Measurements from ENCODE around the gene HBM.

Gene HBM

GRCh38 chr16:185213-185612 is 19.4 kb downstream of the HBM start:
- H3K27ac ChIP-seq (ENCODE audit: insufficient read depth, low read length, poor library complexity, severe bottlenecking) = no peak overlapping the region
- H3K4me1 ChIP-seq (ENCODE audit: control insufficient read depth, insufficient read depth, low read length, poor library complexity, severe bottlenecking) = peaks cover 10% of the 10 kb centered on the region
- peaks cover under 1% of the 10 kb centered on the region for H3K27me3 ChIP-seq (replicated peaks; ENCODE audit: control insufficient read depth, insufficient read depth, low read length, poor library complexity, severe bottlenecking)
- no peak for DNase-seq
- H3K9me3 ChIP-seq (ENCODE audit: control insufficient read depth, low read length) = no peaks in the 10 kb centered on the region
- H3K36me3 ChIP-seq (ENCODE audit: control insufficient read depth, insufficient read depth, low read length) = peaks cover 24% of the 10 kb centered on the region
- H3K4me3 ChIP-seq (ENCODE audit: insufficient read depth, low read depth, low read length, poor library complexity, severe bottlenecking) = no peak overlapping the region

- H3K36me3 ChIP-seq (ENCODE audit: control insufficient read depth, insufficient read depth, low read length) = peaks cover 28% of the 10 kb centered on the region
- H3K27ac ChIP-seq (ENCODE audit: insufficient read depth, low read length, poor library complexity, severe bottlenecking) = no peak overlapping the region
- H3K4me3 ChIP-seq (ENCODE audit: insufficient read depth, low read depth, low read length, poor library complexity, severe bottlenecking) = no peak overlapping the region
- H3K9me3 ChIP-seq (ENCODE audit: control insufficient read depth, low read length) = no peaks in the 10 kb centered on the region
- H3K4me1 ChIP-seq (ENCODE audit: control insufficient read depth, insufficient read depth, low read length, poor library complexity, severe bottlenecking) = peaks cover 7% of the 10 kb centered on the region
- no peak for DNase-seq
- no peaks in the 10 kb centered on the region for H3K27me3 ChIP-seq (replicated peaks; ENCODE audit: control insufficient read depth, insufficient read depth, low read length, poor library complexity, severe bottlenecking)
Observed at GRCh38 chr16:185691-186090, 19.9 kb downstream of the HBM start.

DNA sequence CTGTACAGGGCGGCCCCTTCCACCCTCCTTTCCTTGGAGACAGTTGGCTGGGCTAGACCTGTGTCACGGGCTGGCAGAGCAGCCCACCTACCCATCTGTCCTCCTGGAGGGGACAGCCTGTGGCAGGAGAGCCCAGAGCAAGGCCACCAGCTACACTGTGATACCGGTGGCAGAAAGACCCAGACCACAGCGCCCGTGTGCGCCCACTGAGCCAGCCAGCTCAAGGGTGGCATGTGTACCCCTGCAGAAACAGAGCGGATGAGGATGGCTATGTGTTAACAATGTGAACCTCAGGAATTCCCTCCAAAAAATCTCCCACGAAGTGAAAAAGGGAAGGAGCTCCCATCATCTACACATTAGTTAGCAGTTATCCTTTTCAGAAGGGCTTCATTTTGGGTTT is 21.6 kb downstream of the HBM start:
- Histone ChIP-seq H3K9me3 (ENCODE audit: control insufficient read depth, low read length) (no peaks in the 10 kb centered on the region), H3K4me1 (ENCODE audit: control insufficient read depth, insufficient read depth, low read length, poor library complexity, severe bottlenecking) (no peaks in the 10 kb centered on the region), H3K36me3 (ENCODE audit: control insufficient read depth, insufficient read depth, low read length) (peaks cover 42% of the 10 kb centered on the region), H3K4me3 (ENCODE audit: insufficient read depth, low read depth, low read length, poor library complexity, severe bottlenecking) (no peak overlapping the region), H3K27ac (ENCODE audit: insufficient read depth, low read length, poor library complexity, severe bottlenecking) (no peak overlapping the region), H3K27me3 (replicated peaks; ENCODE audit: control insufficient read depth, insufficient read depth, low read length, poor library complexity, severe bottlenecking) (no peaks in the 10 kb centered on the region)
- no peak for DNase-seq

DNA sequence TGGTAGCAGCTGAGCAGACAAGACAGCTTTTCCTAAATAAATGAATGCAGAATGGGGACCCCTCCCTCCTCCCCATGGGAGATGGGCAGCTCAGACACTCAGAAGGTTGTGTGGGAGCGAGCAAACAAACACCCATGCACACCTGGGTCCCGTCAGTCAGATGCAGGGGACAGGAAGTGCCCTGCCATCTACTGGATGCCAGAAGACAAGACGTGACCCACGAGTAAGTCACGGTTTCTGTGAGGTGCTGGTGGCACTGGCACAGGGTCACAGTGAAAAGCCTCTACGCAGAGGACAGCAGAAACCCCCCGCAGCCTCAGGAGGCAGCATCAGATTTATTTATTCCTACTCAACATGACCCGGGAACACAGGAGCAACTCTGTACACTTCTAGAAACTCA is 22.9 kb downstream of the HBM start:
- Histone ChIP-seq H3K4me3 (ENCODE audit: insufficient read depth, low read depth, low read length, poor library complexity, severe bottlenecking) (no peak overlapping the region), H3K4me1 (ENCODE audit: control insufficient read depth, insufficient read depth, low read length, poor library complexity, severe bottlenecking) (no peaks in the 10 kb centered on the region), H3K9me3 (ENCODE audit: control insufficient read depth, low read length) (no peaks in the 10 kb centered on the region), H3K27me3 (replicated peaks; ENCODE audit: control insufficient read depth, insufficient read depth, low read length, poor library complexity, severe bottlenecking) (no peaks in the 10 kb centered on the region), H3K27ac (ENCODE audit: insufficient read depth, low read length, poor library complexity, severe bottlenecking) (no peak overlapping the region), H3K36me3 (ENCODE audit: control insufficient read depth, insufficient read depth, low read length) (peaks cover 47% of the 10 kb centered on the region)
- DNase-seq = no peak

GRCh38 chr16:189604-190186 is 23.9 kb downstream of the HBM start:
- H3K9me3 ChIP-seq (ENCODE audit: control insufficient read depth, low read length) = no peaks in the 10 kb centered on the region
- DNase-seq = no peak
- H3K36me3 ChIP-seq (ENCODE audit: control insufficient read depth, insufficient read depth, low read length) = peaks cover 54% of the 10 kb centered on the region
- no peaks in the 10 kb centered on the region for H3K27me3 ChIP-seq (replicated peaks; ENCODE audit: control insufficient read depth, insufficient read depth, low read length, poor library complexity, severe bottlenecking)
- H3K4me1 ChIP-seq (ENCODE audit: control insufficient read depth, insufficient read depth, low read length, poor library complexity, severe bottlenecking) = no peaks in the 10 kb centered on the region
- no peak overlapping the region for H3K4me3 ChIP-seq (ENCODE audit: insufficient read depth, low read depth, low read length, poor library complexity, severe bottlenecking)
- H3K27ac ChIP-seq (ENCODE audit: insufficient read depth, low read length, poor library complexity, severe bottlenecking) = no peak overlapping the region

- Histone ChIP-seq H3K4me1 (ENCODE audit: control insufficient read depth, insufficient read depth, low read length, poor library complexity, severe bottlenecking) (no peaks in the 10 kb centered on the region), H3K4me3 (ENCODE audit: insufficient read depth, low read depth, low read length, poor library complexity, severe bottlenecking) (no peak overlapping the region), H3K9me3 (ENCODE audit: control insufficient read depth, low read length) (no peaks in the 10 kb centered on the region), H3K27me3 (replicated peaks; ENCODE audit: control insufficient read depth, insufficient read depth, low read length, poor library complexity, severe bottlenecking) (no peaks in the 10 kb centered on the region), H3K36me3 (ENCODE audit: control insufficient read depth, insufficient read depth, low read length) (peaks cover 67% of the 10 kb centered on the region), H3K27ac (ENCODE audit: insufficient read depth, low read length, poor library complexity, severe bottlenecking) (no peak overlapping the region)
- no peak for DNase-seq
Observed at GRCh38 chr16:191831-192230, 26.1 kb downstream of the HBM start.

DNA sequence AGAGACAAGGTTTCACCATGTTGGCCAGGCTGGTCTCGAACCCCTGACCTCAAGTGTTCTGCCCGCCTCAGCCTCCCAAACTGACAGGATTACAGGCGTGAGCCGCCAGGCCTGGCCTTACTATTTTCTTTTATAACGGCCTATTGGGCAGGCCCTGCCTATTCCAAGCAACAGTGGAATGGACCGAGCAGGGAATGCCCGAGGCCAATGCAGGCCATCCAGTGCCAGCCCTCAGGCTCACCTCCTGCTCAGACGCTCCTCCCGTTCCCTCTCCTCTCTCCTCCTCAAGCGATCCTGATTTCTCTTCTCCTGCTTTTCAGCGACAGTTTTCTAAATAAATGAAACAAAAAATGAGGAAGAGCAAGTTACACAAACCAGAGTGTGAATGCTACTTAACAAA is 26.9 kb downstream of the HBM start:
- H3K27me3 ChIP-seq (replicated peaks; ENCODE audit: control insufficient read depth, insufficient read depth, low read length, poor library complexity, severe bottlenecking) = no peaks in the 10 kb centered on the region
- H3K4me3 ChIP-seq (ENCODE audit: insufficient read depth, low read depth, low read length, poor library complexity, severe bottlenecking) = no peak overlapping the region
- peaks cover 67% of the 10 kb centered on the region for H3K36me3 ChIP-seq (ENCODE audit: control insufficient read depth, insufficient read depth, low read length)
- H3K9me3 ChIP-seq (ENCODE audit: control insufficient read depth, low read length) = no peaks in the 10 kb centered on the region
- no peak for DNase-seq
- H3K27ac ChIP-seq (ENCODE audit: insufficient read depth, low read length, poor library complexity, severe bottlenecking) = no peak overlapping the region
- H3K4me1 ChIP-seq (ENCODE audit: control insufficient read depth, insufficient read depth, low read length, poor library complexity, severe bottlenecking) = no peaks in the 10 kb centered on the region

- Histone ChIP-seq H3K4me3 (ENCODE audit: insufficient read depth, low read depth, low read length, poor library complexity, severe bottlenecking) (no peak overlapping the region), H3K27me3 (replicated peaks; ENCODE audit: control insufficient read depth, insufficient read depth, low read length, poor library complexity, severe bottlenecking) (no peaks in the 10 kb centered on the region), H3K4me1 (ENCODE audit: control insufficient read depth, insufficient read depth, low read length, poor library complexity, severe bottlenecking) (no peaks in the 10 kb centered on the region), H3K27ac (ENCODE audit: insufficient read depth, low read length, poor library complexity, severe bottlenecking) (no peak overlapping the region), H3K36me3 (ENCODE audit: control insufficient read depth, insufficient read depth, low read length) (peaks cover 74% of the 10 kb centered on the region), H3K9me3 (ENCODE audit: control insufficient read depth, low read length) (no peaks in the 10 kb centered on the region)
- DNase-seq = no peak
Observed at GRCh38 chr16:193441-193840, 27.7 kb downstream of the HBM start.

DNA sequence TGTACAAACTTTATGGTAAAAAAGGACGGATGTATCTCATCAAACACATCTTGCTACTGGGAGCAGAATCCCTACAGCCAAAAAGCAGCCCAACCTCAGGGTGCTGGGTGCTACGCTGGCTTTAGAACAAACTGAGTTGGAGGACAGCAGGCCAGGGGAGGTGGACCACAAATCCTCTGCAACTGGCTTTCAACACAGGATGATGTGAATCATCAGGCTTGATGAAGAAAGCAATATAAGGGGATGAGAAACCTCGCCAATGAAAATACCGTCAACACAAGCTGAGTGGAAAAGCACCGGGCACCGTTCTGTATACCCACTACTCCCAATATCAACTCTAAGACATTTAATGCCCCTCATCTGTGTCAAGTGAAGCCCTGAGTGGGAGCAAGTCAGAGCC is 28.7 kb downstream of the HBM start:
- no peaks in the 10 kb centered on the region for H3K9me3 ChIP-seq (ENCODE audit: control insufficient read depth, low read length)
- H3K27me3 ChIP-seq (replicated peaks; ENCODE audit: control insufficient read depth, insufficient read depth, low read length, poor library complexity, severe bottlenecking) = no peaks in the 10 kb centered on the region
- H3K36me3 ChIP-seq (ENCODE audit: control insufficient read depth, insufficient read depth, low read length) = peaks cover 74% of the 10 kb centered on the region
- H3K4me1 ChIP-seq (ENCODE audit: control insufficient read depth, insufficient read depth, low read length, poor library complexity, severe bottlenecking) = no peaks in the 10 kb centered on the region
- H3K4me3 ChIP-seq (ENCODE audit: insufficient read depth, low read depth, low read length, poor library complexity, severe bottlenecking) = no peak overlapping the region
- no peak for DNase-seq
- no peak overlapping the region for H3K27ac ChIP-seq (ENCODE audit: insufficient read depth, low read length, poor library complexity, severe bottlenecking)

DNA sequence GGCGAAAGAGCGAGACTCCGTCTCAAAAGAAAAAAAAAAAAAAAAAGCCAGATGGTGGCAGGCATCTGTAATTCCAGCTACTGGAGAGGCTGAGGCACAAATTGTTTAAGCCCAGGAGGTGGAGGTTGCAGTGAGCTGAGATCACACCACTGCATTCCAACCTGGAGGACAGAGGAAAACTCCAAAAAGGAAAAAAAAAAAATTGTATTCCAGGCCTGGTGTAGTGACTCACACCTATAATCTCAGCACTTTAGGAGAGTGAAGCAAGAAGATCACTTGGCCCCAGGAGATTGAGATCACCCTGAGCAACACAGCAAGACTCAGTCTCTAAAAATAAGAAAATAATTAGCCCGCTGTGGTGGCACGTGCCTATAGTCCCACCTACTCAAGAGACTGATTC is 34.6 kb downstream of the HBM start:
- Histone ChIP-seq H3K36me3 (ENCODE audit: control insufficient read depth, insufficient read depth, low read length) (peaks cover 53% of the 10 kb centered on the region), H3K27ac (ENCODE audit: insufficient read depth, low read length, poor library complexity, severe bottlenecking) (no peak overlapping the region), H3K4me1 (ENCODE audit: control insufficient read depth, insufficient read depth, low read length, poor library complexity, severe bottlenecking) (no peaks in the 10 kb centered on the region), H3K4me3 (ENCODE audit: insufficient read depth, low read depth, low read length, poor library complexity, severe bottlenecking) (no peak overlapping the region), H3K9me3 (ENCODE audit: control insufficient read depth, low read length) (no peaks in the 10 kb centered on the region), H3K27me3 (replicated peaks; ENCODE audit: control insufficient read depth, insufficient read depth, low read length, poor library complexity, severe bottlenecking) (no peaks in the 10 kb centered on the region)
- no peak for DNase-seq
